ENCODE results near the gene VASH2.
A peak's percentile ranks its signal among the peaks of the same experiment; 100 is the strongest.

Gene VASH2

GRCh38 chr1:212935387-212935981, 14.9 kb upstream of the VASH2 start:
- no peak for DNase-seq (ENCODE audit: insufficient read length, low spot score)
- TF ChIP-seq, protein P1, sequence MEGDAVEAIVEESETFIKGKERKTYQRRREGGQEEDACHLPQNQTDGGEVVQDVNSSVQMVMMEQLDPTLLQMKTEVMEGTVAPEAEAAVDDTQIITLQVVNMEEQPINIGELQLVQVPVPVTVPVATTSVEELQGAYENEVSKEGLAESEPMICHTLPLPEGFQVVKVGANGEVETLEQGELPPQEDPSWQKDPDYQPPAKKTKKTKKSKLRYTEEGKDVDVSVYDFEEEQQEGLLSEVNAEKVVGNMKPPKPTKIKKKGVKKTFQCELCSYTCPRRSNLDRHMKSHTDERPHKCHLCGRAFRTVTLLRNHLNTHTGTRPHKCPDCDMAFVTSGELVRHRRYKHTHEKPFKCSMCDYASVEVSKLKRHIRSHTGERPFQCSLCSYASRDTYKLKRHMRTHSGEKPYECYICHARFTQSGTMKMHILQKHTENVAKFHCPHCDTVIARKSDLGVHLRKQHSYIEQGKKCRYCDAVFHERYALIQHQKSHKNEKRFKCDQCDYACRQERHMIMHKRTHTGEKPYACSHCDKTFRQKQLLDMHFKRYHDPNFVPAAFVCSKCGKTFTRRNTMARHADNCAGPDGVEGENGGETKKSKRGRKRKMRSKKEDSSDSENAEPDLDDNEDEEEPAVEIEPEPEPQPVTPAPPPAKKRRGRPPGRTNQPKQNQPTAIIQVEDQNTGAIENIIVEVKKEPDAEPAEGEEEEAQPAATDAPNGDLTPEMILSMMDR (IDR thresholded peaks at IDR 0.05; ENCODE audit: insufficient read depth, missing control alignments) = no peak
- no peak for FAIRE-seq

DNA sequence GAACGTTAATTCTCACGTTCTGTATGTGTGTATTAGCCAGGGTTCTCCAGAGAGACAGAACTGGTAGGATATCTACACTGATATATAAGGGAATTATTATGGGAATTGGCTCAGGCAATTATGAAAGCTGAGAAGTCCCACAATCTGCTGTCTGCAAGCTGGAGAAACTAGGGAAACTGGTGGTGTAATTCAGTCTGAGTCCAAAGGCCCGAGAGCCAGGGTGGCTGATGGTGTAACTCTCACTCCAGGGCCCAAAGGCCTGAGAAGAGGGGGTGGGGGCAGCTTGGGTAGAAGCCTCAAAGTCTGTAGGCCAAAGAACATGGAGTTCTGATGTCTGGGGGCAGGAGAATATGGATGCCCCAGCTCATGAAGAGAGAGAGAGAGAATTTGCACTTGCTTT, 13.3 kb upstream of the VASH2 start:
- TF ChIP-seq, protein P1 (IDR thresholded peaks at IDR 0.05; ENCODE audit: insufficient read depth, missing control alignments) = no peak
- no peak for FAIRE-seq
- DNase-seq (ENCODE audit: insufficient read length, low spot score) = no peak

DNA sequence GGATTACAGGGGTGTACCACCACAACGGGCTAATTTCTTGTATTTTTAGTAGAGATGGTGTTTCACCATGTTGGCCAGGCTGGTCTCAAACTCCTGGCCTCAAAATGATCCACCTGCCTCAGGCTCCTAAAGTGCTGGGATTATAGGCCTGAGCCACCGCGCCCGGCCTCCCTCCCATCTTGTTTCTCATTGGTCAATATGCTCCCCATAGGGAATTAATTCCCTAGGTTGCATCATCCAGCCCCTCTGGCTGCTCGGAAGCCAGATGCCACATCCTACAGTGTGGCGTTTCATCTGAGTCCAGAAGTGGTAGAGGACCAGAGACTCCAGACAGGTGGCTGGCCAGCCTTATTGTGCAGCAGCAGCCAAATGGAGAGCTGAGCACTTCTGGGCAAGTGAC, 11.5 kb upstream of the VASH2 start:
- FAIRE-seq (no peak), DNase-seq (ENCODE audit: insufficient read length, low spot score) (no peak)
- TF ChIP-seq, protein P1 (IDR thresholded peaks at IDR 0.05; ENCODE audit: insufficient read depth, missing control alignments) = no peak

DNA sequence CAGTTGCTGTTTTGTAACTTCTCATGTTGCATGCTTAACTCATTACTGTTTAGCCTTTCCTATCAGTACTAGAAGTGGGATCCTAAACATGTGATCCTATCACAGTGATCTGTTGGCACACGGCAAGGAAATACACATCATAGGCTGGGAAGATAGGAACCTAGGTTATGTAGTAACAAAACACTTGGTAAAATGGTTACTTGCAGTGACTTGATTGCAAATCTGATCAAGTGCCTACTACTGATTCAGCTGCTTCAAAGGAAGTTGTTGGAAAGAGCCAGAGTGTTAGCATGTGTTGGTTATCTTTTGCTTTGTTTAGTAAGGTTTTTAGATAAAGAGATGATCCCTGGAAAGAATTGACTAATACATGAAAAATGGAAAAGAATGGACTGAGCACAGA, 8.9 kb upstream of the VASH2 start:
- FAIRE-seq (peak; percentile 88), DNase-seq (ENCODE audit: insufficient read length, low spot score) (no peak)

DNA sequence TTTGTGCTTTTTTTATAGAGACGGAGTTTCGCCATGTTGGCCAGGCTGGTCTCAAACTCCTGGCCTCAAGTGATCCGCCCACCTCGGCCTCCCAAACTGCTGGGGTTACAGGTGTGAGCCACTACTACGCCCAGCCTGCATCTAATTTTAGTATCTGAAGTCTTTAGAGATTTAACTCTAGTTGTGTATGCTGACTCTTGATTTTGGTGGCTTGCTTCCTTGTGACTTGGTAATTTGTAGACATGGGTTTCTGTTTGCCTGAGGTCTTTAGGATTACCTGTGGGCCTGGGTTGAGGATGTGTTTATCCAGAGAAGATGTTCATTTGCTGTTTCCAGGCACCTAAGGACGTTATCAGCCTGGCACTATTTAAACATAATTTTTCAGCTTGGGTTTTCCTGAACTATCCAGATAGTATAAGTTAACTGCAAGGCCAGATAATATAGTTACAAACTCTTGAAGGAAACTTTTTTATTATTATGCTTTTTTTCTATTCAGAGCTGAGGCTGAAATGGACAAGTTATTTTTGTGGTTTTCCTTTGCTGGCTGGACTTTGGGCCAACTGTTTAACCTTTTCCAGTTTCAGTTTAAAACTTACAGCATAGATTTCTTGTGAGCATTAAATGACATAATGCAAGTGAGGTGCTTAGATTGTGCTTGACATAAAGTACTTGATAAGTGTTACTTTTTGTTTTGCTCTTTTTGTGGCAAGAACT, 7.5 kb upstream of the VASH2 start:
- FAIRE-seq (no peak), DNase-seq (ENCODE audit: insufficient read length, low spot score) (no peak)
- TF ChIP-seq, protein P1 (IDR thresholded peaks at IDR 0.05; ENCODE audit: insufficient read depth, missing control alignments) = no peak

More for the DNA sequence above, 8.9 kb upstream of the VASH2 start:
- TF ChIP-seq, protein P1 (IDR thresholded peaks at IDR 0.05; ENCODE audit: insufficient read depth, missing control alignments) = no peak

DNA sequence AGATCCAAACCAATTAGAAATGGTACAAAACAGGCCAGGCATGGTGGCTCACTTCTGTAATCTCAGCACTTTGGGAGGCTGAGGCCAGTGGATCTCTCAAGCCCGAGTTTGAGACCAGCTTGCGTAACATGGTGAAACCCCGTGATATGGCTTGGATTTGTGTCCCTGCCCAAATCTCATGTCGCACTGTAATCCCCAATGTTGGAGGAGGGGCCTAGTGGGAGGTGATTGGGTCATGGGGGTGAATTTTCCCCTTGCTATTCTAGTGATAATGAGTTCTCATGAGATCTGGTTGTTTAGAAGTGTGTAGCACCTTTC, 7.0 kb upstream of the VASH2 start:
- DNase-seq (ENCODE audit: insufficient read length, low spot score) (no peak), FAIRE-seq (no peak)
- TF ChIP-seq, protein P1 (IDR thresholded peaks at IDR 0.05; ENCODE audit: insufficient read depth, missing control alignments) = no peak

DNA sequence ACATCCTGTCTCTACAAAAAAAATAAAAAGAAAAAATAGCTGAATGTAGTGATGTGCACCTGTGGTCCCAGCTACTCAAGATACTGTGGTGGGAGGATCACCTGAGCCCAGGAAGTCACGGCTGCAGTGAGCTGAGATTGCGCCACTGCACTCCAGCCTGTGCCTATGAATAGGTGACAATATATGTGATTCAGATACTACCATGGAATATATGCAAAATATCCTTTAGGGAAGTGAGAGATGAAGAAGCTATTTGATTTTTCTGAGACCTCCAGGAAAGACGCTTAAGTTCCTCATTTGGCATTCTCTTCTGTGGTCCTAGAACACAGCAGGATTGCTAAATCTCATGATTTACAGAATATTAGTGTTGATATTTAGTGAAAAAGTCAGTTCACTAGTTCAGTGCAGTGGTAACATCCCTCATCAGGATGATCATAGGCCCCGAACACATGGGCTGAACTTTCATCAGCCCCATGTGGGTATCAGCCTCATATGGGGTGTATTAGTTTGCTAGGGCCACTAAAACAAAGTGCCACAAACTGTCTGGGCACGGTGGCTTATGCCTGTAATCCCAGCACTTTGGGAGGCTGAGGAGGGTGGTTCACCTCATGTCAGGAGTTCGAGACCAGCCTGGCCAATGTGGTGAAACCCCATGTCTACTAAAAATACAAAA, 6.0 kb upstream of the VASH2 start:
- TF ChIP-seq, protein P1 (IDR thresholded peaks at IDR 0.05; ENCODE audit: insufficient read depth, missing control alignments) = no peak
- DNase-seq (ENCODE audit: insufficient read length, low spot score) (no peak), FAIRE-seq (no peak)
